Activated T-helper 1 cell treated with anti-CD3 and anti-CD28 coated beads, Interleukin-2, amount 50 U/mL, for 16 hours (primary cell): Measurements from ENCODE around the gene ANKRD40CL.

ENCODE experiments used
- DNase-seq, 2 donors: peaks; one replicate each; pipeline ENCODE4 v3.0.0-alpha.2; 2020; ENCODE audit warnings: low read depth in 1 of 2, low spot score in 1 of 2

ANKRD40CL gene

GRCh38 chr17:50790618-50791017 is 23.3 kb upstream of the ANKRD40CL start:
- DNase-seq, result no peak

- DNase-seq, result no peak
Measured at GRCh38 chr17:50787106-50787505, 19.8 kb upstream of the ANKRD40CL start.

- no peak for DNase-seq
Measured at GRCh38 chr17:50785946-50786570, 18.7 kb upstream of the ANKRD40CL start.

GRCh38 chr17:50785126-50785525 is 17.8 kb upstream of the ANKRD40CL start:
- no peak for DNase-seq

GRCh38 chr17:50783905-50784304 is 16.6 kb upstream of the ANKRD40CL start:
- no peak for DNase-seq

GRCh38 chr17:50783193-50783660 is 15.9 kb upstream of the ANKRD40CL start:
- DNase-seq, result peak; percentile 63 to 66

GRCh38 chr17:50781167-50781566 is 13.8 kb upstream of the ANKRD40CL start:
- no peak for DNase-seq

GRCh38 chr17:50779747-50780353 is 12.5 kb upstream of the ANKRD40CL start:
- peak in 1 of 2 donors; percentile 11 for DNase-seq

- DNase-seq, result no peak
Measured at GRCh38 chr17:50778988-50779387, 11.7 kb upstream of the ANKRD40CL start.

GRCh38 chr17:50778471-50778870 is 11.2 kb upstream of the ANKRD40CL start:
- DNase-seq, result no peak

- DNase-seq, result no peak
Measured at GRCh38 chr17:50775926-50776325, 8.6 kb upstream of the ANKRD40CL start.

- no peak for DNase-seq
Measured at GRCh38 chr17:50774225-50774803, 7.0 kb upstream of the ANKRD40CL start.

GRCh38 chr17:50771991-50772785 is 4.9 kb upstream of the ANKRD40CL start:
- no peak for DNase-seq

GRCh38 chr17:50770346-50770745 is 3.0 kb upstream of the ANKRD40CL start:
- no peak for DNase-seq

GRCh38 chr17:50769884-50770283 is 2.6 kb upstream of the ANKRD40CL start:
- no peak for DNase-seq

GRCh38 chr17:50768346-50768761 is 1.0 kb upstream of the ANKRD40CL start:
- no peak for DNase-seq

GRCh38 chr17:50767030-50767429 is 288 bp downstream of the ANKRD40CL start:
- no peak for DNase-seq

GRCh38 chr17:50766222-50767023 is 895 bp downstream of the ANKRD40CL start:
- DNase-seq, result no peak

- no peak for DNase-seq
Measured at GRCh38 chr17:50765454-50766221, 1.7 kb downstream of the ANKRD40CL start.

GRCh38 chr17:50764734-50765149 is 2.6 kb downstream of the ANKRD40CL start:
- DNase-seq, result no peak
